Astrocyte of the hippocampus (primary cell): Measurements from ENCODE around the gene MRC2.
A peak's percentile ranks its signal among the peaks of the same experiment; 100 is the strongest.
"Not testable (repeated sequence)": the region's sequence is repeated elsewhere in the genome, so short reads cannot be mapped to it uniquely, and the experiment has no call there.

Experiments used
- DNase-seq: peaks from one replicate; pipeline ENCODE4 v3.0.0; 2011; ENCODE audit warnings: low read depth, low spot score

Gene MRC2

DNA sequence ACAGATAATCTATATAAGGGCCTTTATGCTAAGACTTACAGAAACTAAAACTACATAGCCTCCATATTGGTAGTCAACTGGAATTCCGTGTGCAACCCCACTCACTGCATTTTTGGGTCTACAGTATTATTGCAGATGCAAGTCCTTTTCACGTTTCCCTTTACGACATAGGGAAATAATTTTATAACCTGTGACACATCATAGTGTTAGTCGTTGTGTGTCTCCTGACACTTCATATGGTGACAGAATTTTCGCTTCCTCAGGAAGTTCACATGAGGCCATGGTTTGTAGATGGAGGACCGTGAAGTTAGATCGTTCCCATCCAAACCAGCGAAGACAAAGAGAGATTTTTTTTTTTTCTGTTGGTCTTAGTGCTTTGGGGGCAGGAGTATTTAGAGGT, 15.7 kb upstream of the MRC2 start:
- no peak for DNase-seq

DNA sequence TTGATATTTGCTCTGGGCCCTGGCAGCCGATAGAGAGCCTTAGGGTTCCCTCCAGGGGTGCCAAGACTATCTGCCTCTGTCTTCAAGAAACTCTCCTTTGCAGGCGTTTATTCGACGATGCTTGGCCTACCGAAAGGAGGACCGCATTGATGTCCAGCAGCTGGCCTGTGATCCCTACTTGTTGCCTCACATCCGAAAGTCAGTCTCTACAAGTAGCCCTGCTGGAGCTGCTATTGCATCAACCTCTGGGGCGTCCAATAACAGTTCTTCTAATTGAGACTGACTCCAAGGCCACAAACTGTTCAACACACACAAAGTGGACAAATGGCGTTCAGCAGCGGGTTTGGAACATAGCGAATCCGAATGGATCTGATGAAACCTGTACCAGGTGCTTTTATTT, 15.2 kb upstream of the MRC2 start:
- not testable (repeated sequence) for DNase-seq

DNA sequence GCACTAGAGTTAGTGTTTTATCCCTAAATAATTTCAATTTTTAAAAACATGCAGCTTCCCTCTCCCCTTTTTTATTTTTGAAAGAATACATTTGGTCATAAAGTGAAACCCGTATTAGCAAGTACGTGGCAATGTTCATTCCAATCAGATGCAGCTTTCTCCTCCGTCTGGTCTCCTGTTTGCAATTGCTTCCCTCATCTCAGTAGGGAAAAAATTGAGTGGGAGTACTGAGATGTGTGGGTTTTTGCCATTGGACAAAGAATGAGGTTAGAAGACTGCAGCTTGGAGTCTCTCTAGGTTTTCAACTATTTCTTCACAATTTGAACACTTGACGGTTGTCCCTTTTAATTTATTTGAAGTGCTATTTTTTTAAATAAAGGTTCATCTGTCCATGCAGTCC, 14.4 kb upstream of the MRC2 start:
- DNase-seq = not testable (repeated sequence)

DNA sequence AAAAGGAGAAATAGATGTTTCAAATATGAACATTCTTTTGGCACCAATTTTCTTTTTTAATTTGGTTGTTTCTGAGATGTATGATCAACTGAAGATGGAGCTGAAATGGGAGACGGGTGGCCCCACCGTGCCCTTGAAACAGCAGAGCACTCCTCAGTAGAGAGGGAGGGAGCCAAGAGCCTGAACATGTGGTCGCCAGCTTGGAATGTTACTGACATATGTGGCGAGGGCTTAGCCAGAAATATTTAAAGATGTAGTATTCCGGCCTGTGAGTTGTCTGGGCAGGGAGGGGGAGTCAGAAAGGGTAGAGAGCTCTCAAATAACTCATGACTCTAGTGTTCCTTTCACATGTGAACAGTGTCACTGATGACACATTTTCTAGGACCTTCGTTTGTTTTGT, 13.3 kb upstream of the MRC2 start:
- peak; percentile 78 for DNase-seq

DNA sequence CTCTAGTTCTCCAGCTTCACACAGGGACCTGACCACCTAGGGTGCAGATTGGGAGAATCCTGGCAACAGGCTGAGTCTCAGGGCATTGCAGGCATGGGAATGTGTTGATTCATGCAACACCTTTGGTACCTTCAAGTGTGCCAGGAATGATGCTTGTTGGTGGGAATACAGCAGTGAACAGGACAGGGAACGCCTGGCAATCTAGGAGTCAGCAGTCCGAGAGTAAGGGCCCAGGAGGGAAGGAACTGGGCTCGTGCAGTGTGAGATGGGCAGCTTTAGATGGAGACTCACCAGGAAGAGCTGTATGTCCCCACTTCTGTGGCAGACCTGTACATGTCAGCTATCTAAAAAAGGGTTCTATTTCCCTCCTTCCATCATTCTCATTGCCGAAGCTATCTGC, 12.0 kb upstream of the MRC2 start:
- DNase-seq = no peak

DNA sequence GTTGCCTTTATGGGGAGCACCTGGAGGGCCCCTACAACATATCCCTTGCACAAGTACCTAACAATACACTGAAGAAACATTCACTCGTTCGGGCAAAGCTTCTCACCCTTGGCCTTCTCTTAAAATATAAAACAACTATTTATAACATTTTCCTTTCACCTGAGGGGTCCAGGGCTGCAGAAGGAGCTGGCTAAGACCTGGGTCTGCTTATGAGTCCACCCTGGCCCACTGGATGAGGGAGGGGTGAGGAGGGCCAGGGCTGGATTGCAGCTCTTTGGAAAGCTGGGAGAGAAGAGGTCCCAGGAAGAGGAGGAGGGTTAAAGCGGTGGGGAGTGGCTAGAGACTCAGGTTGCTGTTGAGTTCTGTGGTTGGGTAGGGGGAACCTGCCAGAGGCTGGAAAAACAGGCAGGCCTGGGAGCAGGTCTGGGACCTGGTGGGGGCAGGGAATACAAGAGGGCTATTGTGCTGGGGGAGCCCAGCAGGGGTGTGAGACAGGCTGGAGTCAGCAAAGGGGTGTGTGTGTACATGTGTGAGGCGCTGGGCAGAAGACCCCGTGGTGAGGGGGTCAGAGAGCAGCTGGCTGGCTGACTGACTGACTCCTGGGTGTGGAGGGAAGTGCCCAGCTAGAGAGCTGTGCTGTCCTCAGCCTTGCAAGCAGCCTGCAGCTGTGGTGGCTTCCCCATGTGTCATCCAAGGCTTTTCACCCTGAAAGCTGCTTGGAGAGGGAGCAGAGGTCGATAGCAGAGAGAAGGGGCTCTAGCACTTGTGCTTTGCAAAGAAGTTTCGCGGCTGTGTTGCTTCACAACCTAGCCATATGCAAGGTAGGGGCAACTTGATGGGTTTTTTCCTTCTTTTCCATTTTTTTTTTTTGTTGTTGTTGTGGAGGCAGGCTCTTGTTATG, 10.2 kb upstream of the MRC2 start:
- peak; percentile 24 for DNase-seq

DNA sequence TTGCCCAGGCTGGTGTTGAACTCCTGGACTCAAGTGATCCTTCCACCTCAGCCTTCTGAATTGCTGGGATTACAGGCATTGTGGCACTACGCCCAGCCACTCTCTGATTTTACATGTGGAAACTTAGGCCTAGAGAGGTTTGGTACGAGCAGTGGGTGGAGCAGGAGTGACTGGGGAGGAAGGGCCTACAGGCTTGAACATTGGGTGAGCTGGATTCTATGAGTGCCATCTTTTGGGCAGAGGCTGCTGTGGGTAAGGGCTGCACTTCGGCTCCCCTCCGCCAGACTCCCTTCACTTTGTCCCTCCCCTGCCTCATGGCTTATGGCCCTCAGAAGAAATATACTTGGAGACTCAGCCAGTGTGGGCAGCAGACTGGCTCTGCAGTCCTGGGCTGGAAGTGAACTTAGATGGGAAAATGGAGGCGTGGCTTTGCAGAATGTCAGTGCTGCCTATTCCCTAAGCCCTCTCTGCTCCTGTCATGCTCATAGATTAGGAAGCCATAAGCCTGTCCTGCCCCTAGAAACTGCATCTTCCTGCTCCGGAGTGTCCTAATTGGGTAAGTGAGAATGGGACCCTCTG, 9.5 kb upstream of the MRC2 start:
- DNase-seq = peak; percentile 43

DNA sequence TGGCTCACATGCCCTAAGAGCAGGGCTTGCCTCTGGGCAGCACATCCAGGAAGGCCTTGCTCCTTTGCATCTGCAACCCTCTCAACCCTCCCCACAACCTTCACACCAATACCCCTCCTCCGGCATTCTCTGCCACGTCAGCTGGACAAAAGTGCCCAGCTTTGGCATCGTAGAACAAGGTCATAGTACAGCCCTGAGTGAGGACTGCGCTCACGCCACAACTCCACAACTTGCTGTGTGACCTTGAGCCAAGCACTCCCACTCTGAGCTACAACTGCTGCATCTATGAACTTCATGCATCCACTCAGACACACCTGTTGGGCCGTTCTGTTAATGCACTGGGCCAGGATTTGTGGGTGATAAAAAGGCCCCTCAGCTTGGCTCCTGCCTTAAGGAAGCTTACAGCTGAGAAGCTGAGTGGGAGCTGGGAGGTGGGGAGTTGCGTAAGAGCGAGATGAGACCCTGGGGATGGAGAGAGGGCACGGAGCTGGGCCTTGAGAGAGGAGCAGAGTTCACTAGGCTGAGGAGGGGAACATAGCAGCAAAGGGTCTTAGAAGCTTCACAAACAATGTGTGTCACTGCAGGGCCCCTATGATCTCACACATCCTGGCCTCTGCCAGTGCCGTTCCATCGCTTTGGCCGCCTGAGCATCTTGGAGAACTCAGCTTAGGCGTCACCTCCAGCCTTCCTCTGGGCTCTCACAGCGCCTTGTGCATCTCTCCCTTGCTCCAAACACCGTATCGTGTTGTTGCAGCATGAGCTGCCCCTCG, 8.6 kb upstream of the MRC2 start:
- no peak for DNase-seq

DNA sequence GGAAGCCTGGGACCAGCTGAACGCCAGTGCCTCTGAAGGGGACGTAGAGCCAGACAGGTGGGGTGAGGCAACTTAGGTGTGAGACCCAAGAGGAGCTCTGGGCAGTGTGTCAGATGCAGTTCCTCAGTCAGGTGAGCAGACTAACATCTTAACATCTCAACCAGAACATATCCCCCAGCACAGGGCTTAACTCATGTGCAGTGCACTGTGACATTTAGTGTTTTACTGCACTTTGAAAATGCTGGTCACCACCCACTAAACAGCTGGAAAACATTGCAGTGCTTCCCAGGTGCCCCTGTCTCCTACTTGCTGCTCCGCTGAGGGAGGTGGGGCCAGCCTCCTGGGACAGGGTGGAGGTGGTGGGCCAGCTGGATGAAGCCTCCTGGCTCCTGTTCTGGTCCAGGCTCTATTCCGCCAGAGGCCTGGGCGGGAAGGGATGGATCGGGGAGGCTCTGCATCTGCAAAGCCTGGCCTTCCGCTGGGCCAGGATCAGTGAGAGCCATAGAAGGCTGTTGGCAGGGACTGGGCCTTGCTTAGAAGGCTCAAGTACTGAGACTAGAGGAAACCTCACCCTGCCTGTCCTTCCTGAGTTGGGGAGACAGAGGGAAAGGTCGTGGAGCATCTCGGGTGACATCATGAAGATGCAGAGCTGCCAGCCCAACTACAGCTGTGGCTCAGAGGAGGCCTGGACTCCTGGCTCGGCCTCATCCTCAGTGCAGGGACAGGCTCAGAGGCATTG, 7.9 kb upstream of the MRC2 start:
- no peak for DNase-seq

DNA sequence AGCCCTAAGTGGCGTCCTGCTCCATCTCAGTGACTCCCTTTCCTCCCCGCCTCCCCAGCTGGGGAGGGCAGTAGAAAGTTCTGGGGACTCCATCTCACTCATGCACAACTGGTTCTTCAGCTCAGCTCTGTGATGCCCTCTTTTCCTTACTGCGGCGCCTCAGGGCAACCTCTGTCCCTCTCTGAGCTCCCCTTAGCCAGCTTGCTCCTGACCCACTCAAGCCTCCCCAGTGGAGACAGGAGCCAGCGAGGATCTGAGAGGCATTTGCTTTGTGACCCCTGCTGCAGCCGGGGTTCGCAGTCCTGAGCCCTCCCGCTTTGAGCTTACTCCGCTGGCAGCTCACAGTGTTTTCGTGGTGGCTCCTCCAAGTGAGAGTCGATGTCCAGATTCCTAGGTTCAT, 6.2 kb upstream of the MRC2 start:
- DNase-seq = no peak

DNA sequence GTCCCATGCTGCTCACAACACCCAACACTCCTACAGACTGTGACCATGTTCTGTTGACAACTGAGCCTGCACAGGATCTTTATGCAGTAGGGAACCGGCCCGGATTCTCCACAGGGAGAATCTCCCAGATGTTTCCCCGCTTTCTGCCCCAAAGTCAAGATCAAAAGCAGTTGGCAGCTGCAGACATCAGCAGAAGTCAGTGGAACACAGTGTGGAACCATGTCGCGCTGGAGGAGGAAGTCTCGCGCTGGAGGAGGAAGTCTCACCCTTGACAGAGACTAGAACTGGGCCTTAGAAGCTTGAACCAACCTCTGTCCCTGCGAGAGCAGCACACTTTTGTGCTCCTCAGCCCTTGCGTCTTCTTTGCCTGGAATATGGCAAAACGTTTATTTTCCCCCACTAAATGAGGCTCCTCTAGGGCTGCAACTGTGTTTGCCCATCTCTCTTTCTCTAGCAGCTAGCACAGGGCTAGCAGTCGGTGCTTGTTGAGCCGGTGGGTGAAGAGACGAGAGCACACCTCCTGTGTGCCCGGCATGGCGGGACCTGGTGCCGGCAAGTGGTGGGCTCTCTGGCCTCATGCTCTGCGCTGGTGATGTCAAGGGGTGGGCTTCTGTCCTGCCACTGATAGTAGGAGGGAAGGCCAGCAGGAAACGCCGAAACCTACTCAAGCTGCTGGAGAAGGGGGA, 2.1 kb upstream of the MRC2 start:
- DNase-seq = no peak

DNA sequence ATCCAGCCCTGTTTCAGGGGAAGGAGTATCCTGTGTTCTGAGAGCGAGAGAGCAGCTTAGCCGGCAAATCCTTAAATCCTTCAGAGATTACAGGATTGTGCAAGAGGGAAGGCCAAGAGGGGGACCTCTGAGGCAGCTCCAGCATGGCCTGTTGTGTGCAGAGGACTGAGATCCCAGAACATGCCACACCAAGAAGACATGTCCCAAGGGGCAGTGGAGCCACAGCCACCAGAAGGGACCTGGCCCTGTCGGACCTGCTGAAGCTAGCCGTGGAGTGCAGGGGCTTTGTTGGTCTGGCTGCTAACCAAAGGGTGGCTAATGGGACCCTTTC, 1.6 kb upstream of the MRC2 start:
- DNase-seq = no peak

DNA sequence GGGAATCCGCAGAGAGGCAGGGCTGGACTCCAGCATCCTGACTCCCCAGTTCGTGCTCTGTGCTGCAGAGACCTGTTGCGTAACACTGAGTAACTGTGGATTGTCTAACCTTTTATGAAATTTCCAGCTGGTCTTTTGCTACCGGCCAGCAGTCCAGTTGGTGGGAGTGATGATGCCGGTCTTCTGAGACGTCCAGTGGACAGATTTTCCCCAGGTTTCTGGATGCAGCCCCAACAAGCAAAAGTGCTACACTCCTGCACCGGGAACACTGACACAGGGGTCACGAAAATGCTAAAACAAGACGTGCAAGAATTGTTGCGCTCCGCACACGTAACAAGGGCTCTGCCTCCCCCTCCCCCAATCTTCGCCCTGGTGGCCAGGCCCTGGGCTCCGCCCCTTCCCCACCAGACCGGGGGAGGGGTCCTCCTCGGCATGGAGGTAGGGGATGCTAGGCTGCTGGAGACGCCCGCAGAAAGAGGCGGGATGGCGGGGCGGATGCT, 701 bp upstream of the MRC2 start:
- DNase-seq = peak; percentile 88

DNA sequence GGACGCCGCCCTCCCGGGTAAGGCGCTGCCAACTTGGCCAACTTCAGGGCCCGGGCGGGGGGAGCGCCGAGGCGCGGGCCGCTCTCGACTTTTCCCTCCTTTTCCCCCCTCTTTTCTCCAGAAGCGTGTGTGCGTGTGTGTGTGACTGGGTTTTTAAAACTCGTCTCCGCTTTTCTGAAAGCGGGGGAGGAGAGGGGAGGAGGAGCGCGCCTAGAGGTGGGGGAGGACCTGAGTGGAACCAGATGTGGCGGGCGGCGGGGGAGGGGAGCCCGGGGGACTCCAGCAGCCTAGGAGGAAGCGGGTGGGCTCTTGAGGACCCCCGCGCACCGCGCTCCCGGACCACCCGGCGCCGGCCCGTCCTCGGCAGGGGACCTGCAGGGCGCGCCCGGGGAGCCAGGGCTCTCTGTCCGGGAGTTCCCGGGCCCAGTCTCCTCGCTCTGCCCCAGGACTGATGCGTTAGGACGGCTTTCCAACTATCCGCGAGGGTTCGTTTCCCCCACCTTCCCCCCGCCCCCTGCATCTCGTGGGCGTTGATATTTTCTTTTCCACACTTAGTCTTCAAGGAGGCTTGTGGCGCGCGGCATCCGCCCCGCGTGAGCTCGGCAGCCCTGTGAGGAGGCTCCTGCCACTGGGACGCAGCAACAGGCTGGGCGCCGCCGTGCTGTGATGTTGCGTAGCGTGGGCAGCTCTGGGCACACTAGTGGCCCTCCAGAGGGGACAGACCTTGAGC, 599 bp downstream of the MRC2 start:
- DNase-seq = peak; percentile 80

DNA sequence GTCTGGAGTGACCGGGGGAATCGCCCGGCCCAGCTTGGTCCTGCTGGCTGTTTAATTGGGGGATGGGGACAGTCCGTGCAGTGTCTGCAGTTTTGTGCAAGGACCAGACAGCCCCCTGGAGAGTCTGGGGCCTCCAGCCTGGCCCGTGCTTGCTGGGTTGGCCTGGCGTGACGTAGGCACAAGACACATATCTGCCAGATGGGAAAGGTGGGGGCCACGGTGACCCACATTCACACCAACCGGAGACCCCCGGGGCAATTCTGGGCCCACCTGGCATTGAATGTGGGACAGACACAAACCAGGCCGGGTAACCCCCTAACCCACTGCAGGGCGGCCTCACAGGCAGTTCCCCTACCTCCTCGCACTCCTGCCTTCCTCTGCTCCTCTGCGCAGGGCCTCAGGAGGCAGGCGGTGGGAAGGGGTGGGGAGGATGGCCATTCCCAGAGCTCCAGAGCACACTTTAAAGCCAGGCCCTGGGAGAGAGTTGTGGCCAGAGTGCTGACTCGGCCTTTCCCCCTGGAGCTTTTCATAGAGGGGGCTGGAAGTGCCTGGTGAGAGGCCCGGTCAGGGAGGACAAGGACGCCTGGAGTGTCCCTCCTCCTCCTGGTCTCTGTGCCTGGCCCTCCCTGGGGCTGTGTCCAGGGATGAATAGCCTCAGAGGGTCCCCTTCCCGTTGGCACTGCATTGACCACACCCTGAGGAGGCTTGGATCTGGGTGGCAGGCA, 1.5 kb downstream of the MRC2 start:
- peak; percentile 83 for DNase-seq

DNA sequence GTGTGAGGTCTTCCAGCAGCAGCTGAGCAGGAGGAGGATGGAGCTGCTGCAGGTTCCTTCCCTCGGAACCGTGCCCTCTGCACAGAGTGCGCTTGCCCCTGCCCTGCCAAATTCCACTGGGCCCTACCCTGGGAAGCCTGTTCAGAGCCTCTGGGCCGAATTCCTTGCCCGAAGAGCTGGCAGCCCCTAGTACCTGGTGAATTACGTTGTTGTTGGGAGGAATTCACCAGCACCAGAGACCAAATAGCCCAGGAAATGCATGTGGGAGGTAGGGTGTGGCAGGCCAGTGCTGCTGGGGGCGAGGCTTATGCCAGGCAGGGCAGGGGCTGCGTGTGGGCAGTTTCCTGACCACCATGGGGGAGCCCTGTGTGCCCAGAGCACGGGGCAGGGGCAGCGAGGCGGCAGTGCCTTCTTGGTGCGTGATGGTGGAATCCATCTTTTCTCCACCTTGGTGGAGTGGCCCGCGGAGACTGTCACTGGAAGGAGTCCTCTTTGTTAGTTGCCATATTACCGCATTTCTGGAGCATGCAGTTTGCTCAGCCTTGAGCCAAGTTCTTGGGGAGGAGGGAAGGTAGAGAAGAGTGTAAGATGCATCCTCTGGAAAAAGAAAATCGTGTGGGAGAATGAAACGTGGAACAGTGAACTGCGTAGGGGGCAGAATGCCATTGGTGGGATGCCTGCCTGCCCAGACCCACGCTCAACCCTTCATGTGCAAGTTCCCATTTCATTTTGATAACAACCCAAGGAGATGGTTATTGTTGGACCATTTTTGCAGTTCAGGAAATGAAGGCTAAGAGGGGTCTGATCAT, 2.3 kb downstream of the MRC2 start:
- peak; percentile 62 for DNase-seq

DNA sequence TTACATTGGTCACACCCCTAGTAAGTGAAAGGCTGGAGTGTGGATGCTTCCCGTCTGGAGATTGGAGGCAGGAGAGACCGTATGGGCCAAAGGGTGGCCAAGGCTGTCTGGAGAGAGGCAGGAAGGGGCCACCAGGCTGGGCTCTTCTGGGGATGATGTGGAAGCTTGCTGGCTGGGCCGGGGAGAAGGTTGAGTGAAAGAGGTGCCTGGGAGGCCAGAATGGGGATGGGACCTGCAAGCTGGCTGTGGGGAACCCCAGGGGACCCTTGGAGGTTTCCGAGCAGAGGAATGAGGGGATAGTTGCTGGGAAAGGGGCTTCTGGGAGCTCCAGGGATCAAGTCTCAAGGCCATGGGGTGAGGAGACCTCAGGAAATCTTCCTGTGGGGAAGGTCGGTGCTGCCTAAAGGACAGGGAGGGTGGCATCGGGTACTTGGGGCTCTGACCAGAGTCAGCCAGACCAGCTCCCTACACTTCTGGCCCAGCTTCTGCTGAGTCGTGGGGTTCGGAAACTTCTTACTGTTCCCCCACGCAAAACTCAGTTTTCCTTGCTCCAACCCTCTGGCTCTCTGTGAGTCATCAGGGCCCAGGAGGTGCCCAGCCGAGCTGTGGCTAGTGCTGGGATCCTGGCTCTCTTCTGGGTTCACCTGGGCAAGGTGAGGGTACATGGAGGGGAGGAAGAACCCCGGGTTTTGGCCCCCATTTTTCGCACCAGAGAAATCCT, 3.1 kb downstream of the MRC2 start:
- peak; percentile 35 for DNase-seq
